ENCODE measurements around the gene PTPRD.

- TF ChIP-seq, protein P1, sequence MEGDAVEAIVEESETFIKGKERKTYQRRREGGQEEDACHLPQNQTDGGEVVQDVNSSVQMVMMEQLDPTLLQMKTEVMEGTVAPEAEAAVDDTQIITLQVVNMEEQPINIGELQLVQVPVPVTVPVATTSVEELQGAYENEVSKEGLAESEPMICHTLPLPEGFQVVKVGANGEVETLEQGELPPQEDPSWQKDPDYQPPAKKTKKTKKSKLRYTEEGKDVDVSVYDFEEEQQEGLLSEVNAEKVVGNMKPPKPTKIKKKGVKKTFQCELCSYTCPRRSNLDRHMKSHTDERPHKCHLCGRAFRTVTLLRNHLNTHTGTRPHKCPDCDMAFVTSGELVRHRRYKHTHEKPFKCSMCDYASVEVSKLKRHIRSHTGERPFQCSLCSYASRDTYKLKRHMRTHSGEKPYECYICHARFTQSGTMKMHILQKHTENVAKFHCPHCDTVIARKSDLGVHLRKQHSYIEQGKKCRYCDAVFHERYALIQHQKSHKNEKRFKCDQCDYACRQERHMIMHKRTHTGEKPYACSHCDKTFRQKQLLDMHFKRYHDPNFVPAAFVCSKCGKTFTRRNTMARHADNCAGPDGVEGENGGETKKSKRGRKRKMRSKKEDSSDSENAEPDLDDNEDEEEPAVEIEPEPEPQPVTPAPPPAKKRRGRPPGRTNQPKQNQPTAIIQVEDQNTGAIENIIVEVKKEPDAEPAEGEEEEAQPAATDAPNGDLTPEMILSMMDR (conservative IDR thresholded peaks at IDR 0.05; ENCODE audit: low read length) = no peak
- no peak for TF ChIP-seq EZH2phosphoT487 (IDR thresholded peaks at IDR 0.05; ENCODE audit: borderline replicate concordance, low read depth, low read length)
Measured at GRCh38 chr9:10168241-10168640, 444.6 kb downstream of the PTPRD start.

Data from OCI-LY7 (cell line).